ENCODE data around the gene MGAT4C.
A peak's percentile ranks its signal among the peaks of the same experiment; 100 is the strongest.

The MGAT4C gene

DNA sequence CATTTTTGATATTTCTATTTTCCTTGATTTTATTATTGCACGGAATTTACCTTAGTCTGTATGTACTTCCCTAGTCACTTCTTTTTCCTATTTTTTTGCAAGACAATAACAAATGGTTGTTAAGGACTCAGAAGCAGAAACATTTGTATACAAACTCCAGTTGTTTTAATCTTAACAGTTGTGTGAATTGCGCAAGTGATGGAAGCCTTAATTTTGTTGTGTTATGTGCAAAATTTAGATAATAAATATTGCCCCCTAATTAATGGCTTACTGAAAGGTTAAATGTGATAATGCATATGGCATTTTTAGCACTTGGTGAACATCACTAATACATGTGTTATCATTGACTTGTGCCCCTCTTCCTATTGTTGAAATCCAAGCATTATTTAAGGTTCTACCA lies 82.0 kb downstream of the MGAT4C start:
- Histone ChIP-seq H3K9ac (ENCODE audit: low read length) (no peak overlapping the region), H3K9me3 (ENCODE audit: control insufficient read depth, low read length) (no peaks in the 10 kb centered on the region), H3K4me1 (ENCODE audit: control insufficient read depth, insufficient read depth, low read length) (peaks cover 13% of the 10 kb centered on the region), H3K27me3 (replicated peaks; ENCODE audit: control insufficient read depth, insufficient read depth, low read length) (no peaks in the 10 kb centered on the region), H3K36me3 (ENCODE audit: control insufficient read depth, insufficient read depth, low read length, severe bottlenecking) (no peaks in the 10 kb centered on the region), H3K4me3 (ENCODE audit: low read length) (no peak overlapping the region)
- DNase-seq (ENCODE audit: low read depth) = no peak

DNA sequence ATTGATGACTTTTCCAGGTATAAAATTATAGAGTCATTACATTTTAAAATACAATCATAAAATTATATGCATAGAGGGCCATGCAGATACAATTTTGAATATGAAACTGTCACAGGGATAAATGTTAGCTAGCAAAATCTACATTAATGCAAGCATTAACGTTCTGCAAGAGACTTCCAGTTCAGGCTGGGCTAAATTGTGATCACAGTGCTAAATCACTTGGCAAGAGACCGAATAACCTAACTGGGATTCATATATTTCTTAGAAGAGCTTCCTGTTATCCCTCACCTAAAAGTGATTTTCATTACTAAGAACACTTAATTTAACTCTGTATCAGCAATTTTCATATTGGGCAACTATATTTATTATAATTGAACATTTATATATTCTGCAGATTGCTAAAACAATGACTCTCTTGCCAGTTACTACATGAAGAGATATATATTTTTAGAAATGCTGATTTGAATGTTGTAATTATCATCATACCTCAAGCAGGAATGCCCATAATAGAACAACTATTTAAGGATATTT lies 83.2 kb downstream of the MGAT4C start:
- Histone ChIP-seq H3K36me3 (ENCODE audit: control insufficient read depth, insufficient read depth, low read length, severe bottlenecking) (no peaks in the 10 kb centered on the region), H3K27me3 (replicated peaks; ENCODE audit: control insufficient read depth, insufficient read depth, low read length) (no peaks in the 10 kb centered on the region), H3K4me1 (ENCODE audit: control insufficient read depth, insufficient read depth, low read length) (peaks cover 13% of the 10 kb centered on the region), H3K4me3 (ENCODE audit: low read length) (no peak overlapping the region), H3K9ac (ENCODE audit: low read length) (no peak overlapping the region), H3K9me3 (ENCODE audit: control insufficient read depth, low read length) (no peaks in the 10 kb centered on the region)
- DNase-seq (ENCODE audit: low read depth) = no peak

DNA sequence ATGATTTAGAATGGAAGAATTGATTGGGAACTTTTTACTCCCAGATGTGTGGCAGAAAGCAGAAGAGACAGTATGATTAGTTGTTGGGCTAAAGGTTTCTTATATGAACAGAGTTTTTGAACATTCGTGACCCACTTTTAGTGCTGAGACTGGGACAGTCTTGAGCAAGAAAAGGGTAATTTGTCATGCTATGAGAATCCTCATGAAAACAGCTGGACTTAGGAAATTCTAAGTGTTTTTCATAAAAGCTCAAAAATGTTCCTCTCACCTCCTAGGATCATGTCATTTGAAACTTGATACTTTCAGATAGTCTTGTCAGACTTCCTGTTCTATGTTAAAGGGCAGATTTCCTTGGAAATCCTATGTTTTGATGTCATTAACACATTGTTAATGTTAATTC lies 86.1 kb downstream of the MGAT4C start:
- Histone ChIP-seq H3K4me1 (ENCODE audit: control insufficient read depth, insufficient read depth, low read length) (peaks cover 13% of the 10 kb centered on the region), H3K9me3 (ENCODE audit: control insufficient read depth, low read length) (no peaks in the 10 kb centered on the region), H3K4me3 (ENCODE audit: low read length) (no peak overlapping the region), H3K36me3 (ENCODE audit: control insufficient read depth, insufficient read depth, low read length, severe bottlenecking) (no peaks in the 10 kb centered on the region), H3K27me3 (replicated peaks; ENCODE audit: control insufficient read depth, insufficient read depth, low read length) (no peaks in the 10 kb centered on the region), H3K9ac (ENCODE audit: low read length) (no peak overlapping the region)
- DNase-seq (ENCODE audit: low read depth) = peak; percentile 67

- no peaks in the 10 kb centered on the region for H3K4me1 ChIP-seq (ENCODE audit: control insufficient read depth, insufficient read depth, low read length)
- no peaks in the 10 kb centered on the region for H3K36me3 ChIP-seq (ENCODE audit: control insufficient read depth, insufficient read depth, low read length, severe bottlenecking)
- H3K4me3 ChIP-seq (ENCODE audit: low read length) = no peak overlapping the region
- no peak for DNase-seq (ENCODE audit: low read depth)
- no peaks in the 10 kb centered on the region for H3K9me3 ChIP-seq (ENCODE audit: control insufficient read depth, low read length)
- H3K9ac ChIP-seq (ENCODE audit: low read length) = no peak overlapping the region
- no peaks in the 10 kb centered on the region for H3K27me3 ChIP-seq (replicated peaks; ENCODE audit: control insufficient read depth, insufficient read depth, low read length)
Measured at GRCh38 chr12:86158956-86159355, 97.2 kb downstream of the MGAT4C start.

DNA sequence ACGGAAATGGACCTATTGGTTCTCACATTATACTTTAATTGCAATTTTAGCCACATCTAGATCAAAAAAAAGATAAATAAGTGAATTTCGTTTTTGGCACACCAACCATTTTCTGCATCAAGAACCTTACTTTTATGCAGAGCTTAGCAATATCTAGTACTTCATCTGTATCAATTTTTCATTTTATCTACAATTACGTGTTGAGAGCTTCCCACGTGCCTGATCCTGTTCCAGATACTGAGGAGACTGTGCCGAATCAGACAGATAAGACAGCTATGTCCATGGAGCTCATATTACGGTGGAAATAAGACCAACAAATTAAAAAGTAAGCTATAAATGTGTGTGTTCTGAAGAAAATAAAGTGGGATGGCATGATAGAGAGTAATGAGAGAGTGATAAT lies 101.6 kb downstream of the MGAT4C start:
- DNase-seq (ENCODE audit: low read depth) = no peak
- no peaks in the 10 kb centered on the region for H3K36me3 ChIP-seq (ENCODE audit: control insufficient read depth, insufficient read depth, low read length, severe bottlenecking)
- H3K4me3 ChIP-seq (ENCODE audit: low read length) = no peak overlapping the region
- H3K27me3 ChIP-seq (replicated peaks; ENCODE audit: control insufficient read depth, insufficient read depth, low read length) = no peaks in the 10 kb centered on the region
- no peak overlapping the region for H3K9ac ChIP-seq (ENCODE audit: low read length)
- H3K4me1 ChIP-seq (ENCODE audit: control insufficient read depth, insufficient read depth, low read length) = peaks cover 7% of the 10 kb centered on the region
- no peaks in the 10 kb centered on the region for H3K9me3 ChIP-seq (ENCODE audit: control insufficient read depth, low read length)

DNA sequence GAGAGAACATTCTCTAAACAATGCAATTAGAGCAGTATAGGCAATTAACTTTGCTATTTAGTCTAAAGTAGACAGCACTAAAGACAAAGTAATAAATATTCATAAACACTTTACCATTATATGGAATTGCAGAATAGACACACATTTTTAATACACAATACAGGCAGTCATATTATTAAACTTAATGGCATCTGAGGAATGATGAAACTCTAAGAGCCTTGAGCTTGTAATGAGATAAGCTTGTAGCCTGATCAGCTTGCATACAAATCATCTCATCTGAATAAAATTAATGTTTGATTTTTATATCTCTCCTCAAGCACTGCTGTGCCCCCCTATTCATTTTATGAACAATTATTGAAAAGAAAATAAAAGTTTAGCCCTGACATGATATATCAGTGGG lies 107.6 kb downstream of the MGAT4C start:
- Histone ChIP-seq H3K27me3 (replicated peaks; ENCODE audit: control insufficient read depth, insufficient read depth, low read length) (no peaks in the 10 kb centered on the region), H3K4me1 (ENCODE audit: control insufficient read depth, insufficient read depth, low read length) (peaks cover 7% of the 10 kb centered on the region), H3K4me3 (ENCODE audit: low read length) (no peak overlapping the region), H3K9me3 (ENCODE audit: control insufficient read depth, low read length) (no peaks in the 10 kb centered on the region), H3K36me3 (ENCODE audit: control insufficient read depth, insufficient read depth, low read length, severe bottlenecking) (no peaks in the 10 kb centered on the region), H3K9ac (ENCODE audit: low read length) (no peak overlapping the region)
- DNase-seq (ENCODE audit: low read depth) = no peak

- H3K4me3 ChIP-seq (ENCODE audit: low read length) = no peak overlapping the region
Measured at GRCh38 chr12:86148071-86148470, 108.1 kb downstream of the MGAT4C start.

DNA sequence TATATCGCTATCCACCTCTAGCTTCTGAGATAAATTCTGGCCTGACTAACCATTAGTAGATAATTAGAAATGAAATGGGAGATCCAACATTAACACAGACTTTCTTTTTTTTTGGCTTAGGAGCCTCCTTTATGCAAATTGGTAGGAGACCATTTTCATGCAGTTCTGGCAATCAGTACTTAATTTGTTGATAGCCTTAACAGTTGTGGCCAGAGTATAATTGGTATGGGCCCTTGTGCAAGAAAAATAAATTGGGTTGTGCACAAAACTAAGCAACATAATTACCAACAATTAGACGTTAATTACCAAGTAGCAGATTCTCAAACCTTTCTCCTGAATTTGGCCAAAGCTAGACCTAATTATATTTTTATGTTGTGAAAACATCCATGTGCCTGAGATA lies 111.0 kb downstream of the MGAT4C start:
- Histone ChIP-seq H3K4me3 (ENCODE audit: low read length) (no peak overlapping the region), H3K9ac (ENCODE audit: low read length) (no peak overlapping the region), H3K9me3 (ENCODE audit: control insufficient read depth, low read length) (no peaks in the 10 kb centered on the region), H3K4me1 (ENCODE audit: control insufficient read depth, insufficient read depth, low read length) (no peaks in the 10 kb centered on the region), H3K36me3 (ENCODE audit: control insufficient read depth, insufficient read depth, low read length, severe bottlenecking) (no peaks in the 10 kb centered on the region), H3K27me3 (replicated peaks; ENCODE audit: control insufficient read depth, insufficient read depth, low read length) (no peaks in the 10 kb centered on the region)
- no peak for DNase-seq (ENCODE audit: low read depth)

More at GRCh38 chr12:86148071-86148470, 108.1 kb downstream of the MGAT4C start:
- Histone ChIP-seq H3K4me1 (ENCODE audit: control insufficient read depth, insufficient read depth, low read length) (peaks cover 7% of the 10 kb centered on the region), H3K9me3 (ENCODE audit: control insufficient read depth, low read length) (no peaks in the 10 kb centered on the region), H3K27me3 (replicated peaks; ENCODE audit: control insufficient read depth, insufficient read depth, low read length) (no peaks in the 10 kb centered on the region), H3K36me3 (ENCODE audit: control insufficient read depth, insufficient read depth, low read length, severe bottlenecking) (no peaks in the 10 kb centered on the region), H3K9ac (ENCODE audit: low read length) (no peak overlapping the region)
- DNase-seq (ENCODE audit: low read depth) = no peak

GRCh38 chr12:86143162-86143561 lies 113.0 kb downstream of the MGAT4C start:
- Histone ChIP-seq H3K27me3 (replicated peaks; ENCODE audit: control insufficient read depth, insufficient read depth, low read length) (no peaks in the 10 kb centered on the region), H3K4me3 (ENCODE audit: low read length) (no peak overlapping the region), H3K4me1 (ENCODE audit: control insufficient read depth, insufficient read depth, low read length) (peaks cover 8% of the 10 kb centered on the region), H3K9ac (ENCODE audit: low read length) (no peak overlapping the region), H3K9me3 (ENCODE audit: control insufficient read depth, low read length) (no peaks in the 10 kb centered on the region), H3K36me3 (ENCODE audit: control insufficient read depth, insufficient read depth, low read length, severe bottlenecking) (no peaks in the 10 kb centered on the region)
- no peak for DNase-seq (ENCODE audit: low read depth)

- DNase-seq (ENCODE audit: low read depth) = no peak
- Histone ChIP-seq H3K27me3 (replicated peaks; ENCODE audit: control insufficient read depth, insufficient read depth, low read length) (no peaks in the 10 kb centered on the region), H3K4me1 (ENCODE audit: control insufficient read depth, insufficient read depth, low read length) (peaks cover 19% of the 10 kb centered on the region), H3K36me3 (ENCODE audit: control insufficient read depth, insufficient read depth, low read length, severe bottlenecking) (no peaks in the 10 kb centered on the region), H3K9ac (ENCODE audit: low read length) (no peak overlapping the region), H3K9me3 (ENCODE audit: control insufficient read depth, low read length) (no peaks in the 10 kb centered on the region), H3K4me3 (ENCODE audit: low read length) (no peak overlapping the region)
Measured at GRCh38 chr12:86139671-86140070, 116.5 kb downstream of the MGAT4C start.

DNA sequence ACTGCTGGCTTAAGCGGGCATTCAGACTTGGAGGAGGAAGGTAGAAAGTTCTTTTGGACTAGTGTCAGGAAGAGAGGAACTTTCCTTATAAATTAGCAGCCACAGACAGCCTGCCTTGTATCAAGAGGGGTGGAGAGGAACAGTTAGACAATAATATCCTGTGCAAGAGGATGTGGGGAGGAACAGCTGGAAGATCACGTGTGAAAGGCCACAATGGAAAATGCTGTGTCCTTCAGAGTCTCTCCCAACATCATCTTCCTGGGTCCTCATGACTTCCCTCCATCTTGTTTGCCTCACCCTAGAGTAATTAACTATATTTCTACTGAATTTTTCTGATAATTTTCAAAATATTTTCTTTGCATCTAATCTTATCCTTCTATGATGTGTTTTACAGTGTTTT lies 117.4 kb downstream of the MGAT4C start:
- DNase-seq (ENCODE audit: low read depth) = no peak
- H3K4me3 ChIP-seq (ENCODE audit: low read length) = no peak overlapping the region
- H3K27me3 ChIP-seq (replicated peaks; ENCODE audit: control insufficient read depth, insufficient read depth, low read length) = no peaks in the 10 kb centered on the region
- H3K9me3 ChIP-seq (ENCODE audit: control insufficient read depth, low read length) = no peaks in the 10 kb centered on the region
- H3K4me1 ChIP-seq (ENCODE audit: control insufficient read depth, insufficient read depth, low read length) = peaks cover 25% of the 10 kb centered on the region
- H3K9ac ChIP-seq (ENCODE audit: low read length) = no peak overlapping the region
- H3K36me3 ChIP-seq (ENCODE audit: control insufficient read depth, insufficient read depth, low read length, severe bottlenecking) = no peaks in the 10 kb centered on the region

DNA sequence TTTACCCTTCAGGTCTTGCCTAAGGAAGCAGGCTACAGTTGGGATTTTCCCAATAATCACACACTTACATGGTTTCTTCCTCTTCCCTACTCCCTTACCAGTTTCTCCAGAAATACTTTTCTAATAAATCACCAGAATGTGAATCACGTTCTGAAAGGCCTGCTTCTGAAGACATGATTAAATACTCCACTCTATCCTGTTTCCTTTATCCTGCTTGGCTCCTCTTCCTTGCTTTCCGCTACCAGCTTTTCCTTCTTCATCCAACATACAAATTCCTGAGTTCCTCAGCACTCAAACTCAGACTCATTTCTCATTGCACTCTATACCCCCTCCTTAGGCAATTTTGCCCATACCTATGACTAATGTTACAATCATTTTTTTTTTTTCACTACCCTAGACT lies 118.3 kb downstream of the MGAT4C start:
- H3K27me3 ChIP-seq (replicated peaks; ENCODE audit: control insufficient read depth, insufficient read depth, low read length) = no peaks in the 10 kb centered on the region
- peak overlapping the region; percentile 49 for H3K4me3 ChIP-seq (ENCODE audit: low read length)
- peak; percentile 44 for DNase-seq (ENCODE audit: low read depth)
- no peaks in the 10 kb centered on the region for H3K36me3 ChIP-seq (ENCODE audit: control insufficient read depth, insufficient read depth, low read length, severe bottlenecking)
- H3K4me1 ChIP-seq (ENCODE audit: control insufficient read depth, insufficient read depth, low read length) = peaks cover 29% of the 10 kb centered on the region
- no peaks in the 10 kb centered on the region for H3K9me3 ChIP-seq (ENCODE audit: control insufficient read depth, low read length)
- H3K9ac ChIP-seq (ENCODE audit: low read length) = no peak overlapping the region

Measured in adipocyte (in vitro differentiated cells).